GM10266 (cell line): ENCODE results near the gene GBA3.

ENCODE experiments used
- DNase-seq: peaks from one replicate; pipeline ENCODE4 v3.0.0; 2012; ENCODE audit errors: extremely low spot score
- TF ChIP-seq, protein P1 (sequence below): IDR thresholded peaks from 2 replicates; pipeline ENCODE4 v1.5.1; 2012; ENCODE audit warnings: mild to moderate bottlenecking, low read depth; ENCODE audit not compliant: control insufficient read depth, insufficient read depth; ENCODE audit errors: missing control alignments

Gene GBA3

DNA sequence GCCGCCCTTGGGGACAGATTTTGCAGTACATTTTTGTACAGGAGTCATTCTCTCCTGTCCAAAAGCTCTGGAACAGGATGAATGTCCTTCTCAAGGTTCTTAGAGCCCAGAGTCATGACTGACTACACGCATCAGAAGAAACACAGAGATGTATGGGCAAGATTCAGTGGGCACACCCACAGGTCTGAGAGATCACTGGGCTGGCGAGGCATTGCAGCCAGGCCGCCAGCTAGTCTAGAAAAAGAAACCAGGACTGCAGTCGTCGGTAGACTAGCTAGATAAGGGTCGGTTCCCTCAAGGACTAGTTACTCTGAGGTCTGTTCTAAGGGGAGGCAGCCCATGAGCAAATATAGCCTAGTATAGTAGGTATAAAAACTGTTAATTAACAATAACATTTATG, 19.8 kb downstream of the GBA3 start:
- TF ChIP-seq, protein P1, sequence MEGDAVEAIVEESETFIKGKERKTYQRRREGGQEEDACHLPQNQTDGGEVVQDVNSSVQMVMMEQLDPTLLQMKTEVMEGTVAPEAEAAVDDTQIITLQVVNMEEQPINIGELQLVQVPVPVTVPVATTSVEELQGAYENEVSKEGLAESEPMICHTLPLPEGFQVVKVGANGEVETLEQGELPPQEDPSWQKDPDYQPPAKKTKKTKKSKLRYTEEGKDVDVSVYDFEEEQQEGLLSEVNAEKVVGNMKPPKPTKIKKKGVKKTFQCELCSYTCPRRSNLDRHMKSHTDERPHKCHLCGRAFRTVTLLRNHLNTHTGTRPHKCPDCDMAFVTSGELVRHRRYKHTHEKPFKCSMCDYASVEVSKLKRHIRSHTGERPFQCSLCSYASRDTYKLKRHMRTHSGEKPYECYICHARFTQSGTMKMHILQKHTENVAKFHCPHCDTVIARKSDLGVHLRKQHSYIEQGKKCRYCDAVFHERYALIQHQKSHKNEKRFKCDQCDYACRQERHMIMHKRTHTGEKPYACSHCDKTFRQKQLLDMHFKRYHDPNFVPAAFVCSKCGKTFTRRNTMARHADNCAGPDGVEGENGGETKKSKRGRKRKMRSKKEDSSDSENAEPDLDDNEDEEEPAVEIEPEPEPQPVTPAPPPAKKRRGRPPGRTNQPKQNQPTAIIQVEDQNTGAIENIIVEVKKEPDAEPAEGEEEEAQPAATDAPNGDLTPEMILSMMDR, result no peak
- DNase-seq, result no peak

DNA sequence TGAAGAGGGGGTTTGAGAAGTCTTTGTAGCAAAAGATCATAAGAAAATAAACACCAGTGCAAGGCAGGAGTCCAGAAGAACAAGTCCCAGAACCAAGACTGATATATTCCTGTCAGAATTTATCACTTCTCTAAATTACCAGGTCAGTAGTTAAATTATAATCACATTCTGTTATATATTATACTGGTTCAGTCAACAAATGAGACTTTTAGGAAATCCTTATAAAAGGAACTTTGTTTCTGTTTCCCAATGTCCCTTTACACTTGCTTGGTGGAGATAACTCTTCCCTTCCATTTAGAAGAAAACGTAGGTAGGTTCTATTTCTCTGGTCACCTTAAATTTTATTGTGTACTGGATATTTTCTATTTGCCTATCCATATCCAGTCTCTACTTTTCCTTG, 21.1 kb downstream of the GBA3 start:
- no peak for DNase-seq
- TF ChIP-seq, protein P1, result no peak

DNA sequence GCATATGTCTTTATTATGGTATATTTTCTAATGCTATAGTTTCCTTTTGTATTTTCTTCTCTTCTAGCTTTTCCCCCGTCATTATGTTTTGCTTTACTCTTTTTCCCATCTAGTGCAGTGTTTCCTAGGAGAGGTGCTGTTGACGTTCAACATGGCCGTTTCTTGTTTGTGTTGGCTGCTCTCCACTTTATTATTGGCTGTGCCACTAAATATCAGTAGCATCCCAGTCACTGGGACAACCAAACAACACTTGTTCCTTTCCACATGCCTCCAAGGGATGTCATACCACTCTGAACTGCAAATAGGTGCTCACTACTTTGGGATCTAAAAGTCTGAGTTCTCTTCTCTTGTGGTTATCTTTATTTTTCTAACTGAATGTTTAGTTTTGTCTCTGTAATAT, 26.5 kb downstream of the GBA3 start:
- TF ChIP-seq, protein P1, result no peak
- DNase-seq, result no peak

DNA sequence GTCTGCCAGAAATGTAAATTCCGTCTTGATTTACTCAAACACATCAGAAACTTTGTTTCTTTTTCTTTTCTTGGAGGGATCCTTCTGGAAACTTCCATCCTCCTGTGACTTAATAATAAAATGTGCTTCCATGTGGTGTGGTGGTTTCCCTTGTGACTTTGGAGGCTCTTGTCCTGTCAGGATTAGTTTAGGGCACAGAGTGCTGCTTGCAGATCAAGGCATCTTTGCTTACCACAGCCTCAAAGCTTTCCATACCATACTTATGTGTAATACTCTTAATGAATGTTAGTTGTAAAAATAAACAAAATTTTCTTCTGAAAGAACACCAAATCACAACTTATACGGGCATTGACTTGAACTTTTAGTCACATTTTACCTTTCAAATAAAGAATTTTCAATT, 27.4 kb downstream of the GBA3 start:
- TF ChIP-seq, protein P1, result no peak

DNA sequence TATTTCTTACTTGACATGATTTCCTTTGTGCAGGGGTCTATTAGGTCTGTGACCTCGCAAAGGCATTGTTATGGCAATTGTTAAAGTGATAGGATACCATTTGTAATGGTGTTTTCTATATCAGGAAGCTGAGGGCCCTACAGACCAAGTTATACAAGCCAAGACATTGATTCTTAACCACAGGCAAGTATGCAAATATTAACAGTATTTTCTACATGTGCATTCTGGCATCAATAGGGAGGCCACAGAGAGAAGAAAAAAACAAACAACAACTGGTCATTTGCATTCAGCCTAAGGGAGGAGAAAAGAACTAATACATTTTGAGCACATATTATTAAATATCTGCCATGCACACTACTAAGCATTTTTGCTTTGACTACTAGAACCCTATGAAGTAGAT, 28.5 kb downstream of the GBA3 start:
- TF ChIP-seq, protein P1, result no peak
- no peak for DNase-seq

More for the DNA sequence above, 27.4 kb downstream of the GBA3 start:
- no peak for DNase-seq

DNA sequence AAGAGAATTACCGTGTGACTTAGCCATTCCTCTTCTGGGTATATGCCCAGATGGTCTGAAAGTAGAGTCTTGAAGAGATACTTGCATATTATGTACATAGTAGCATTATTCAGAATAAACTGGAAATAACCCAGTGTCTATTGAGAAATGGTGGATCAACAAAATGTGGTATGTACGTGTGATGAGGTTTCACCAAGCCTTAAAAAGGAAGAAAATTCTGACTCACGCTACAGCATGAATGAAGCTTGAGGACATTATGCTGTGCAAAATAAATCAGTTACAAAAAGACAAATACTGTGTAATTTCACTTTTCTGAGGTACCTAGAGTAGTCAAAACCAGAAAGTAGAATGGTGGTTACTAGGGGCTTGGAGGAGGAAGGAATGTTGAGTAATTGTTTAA, 37.3 kb downstream of the GBA3 start:
- TF ChIP-seq, protein P1, result no peak
- DNase-seq, result no peak

DNA sequence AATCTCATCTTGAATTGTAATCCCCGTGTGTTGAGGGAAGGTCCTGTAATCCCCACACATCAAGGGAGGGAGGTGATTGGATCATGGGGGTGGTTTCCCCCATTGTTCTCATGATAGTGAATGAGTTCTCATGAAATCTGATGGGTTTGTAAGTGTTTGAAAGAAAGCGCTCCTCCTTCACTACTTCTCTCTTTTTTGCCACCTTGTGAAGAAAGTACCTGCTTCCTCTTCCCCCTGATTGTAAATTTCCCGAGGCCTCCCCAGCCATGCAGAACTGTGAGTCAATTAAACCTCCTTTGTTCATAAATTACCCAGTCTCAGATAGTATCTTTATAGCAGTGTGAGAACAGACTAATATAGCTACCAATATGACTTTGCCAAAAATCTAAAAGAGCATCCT, 41.1 kb downstream of the GBA3 start:
- TF ChIP-seq, protein P1, result no peak
- DNase-seq, result no peak
